ENCODE results near the gene DYNLT1.

GRCh38 chr6:158589366-158589765, 55.2 kb downstream of the DYNLT1 start:
- TF ChIP-seq POLR2A (IDR thresholded peaks at IDR 0.05) (no peak), CTCF (IDR thresholded peaks at IDR 0.05) (no peak)

Data from right lobe of liver (tissue), 4 donors.